Activated CD4-positive, alpha-beta T cell treated with anti-CD3 and anti-CD28 coated beads, Interleukin-2, Interleukin-6, amounts not matched to agents 100 ng/mL and 50 ng/mL, durations not matched to agents 16 hours and 8 hours (primary cell): ENCODE data around the gene ZDHHC13.

ENCODE experiments used
- DNase-seq: peaks from one replicate; pipeline ENCODE4 v3.0.0-alpha.2; 2020

Gene ZDHHC13

DNA sequence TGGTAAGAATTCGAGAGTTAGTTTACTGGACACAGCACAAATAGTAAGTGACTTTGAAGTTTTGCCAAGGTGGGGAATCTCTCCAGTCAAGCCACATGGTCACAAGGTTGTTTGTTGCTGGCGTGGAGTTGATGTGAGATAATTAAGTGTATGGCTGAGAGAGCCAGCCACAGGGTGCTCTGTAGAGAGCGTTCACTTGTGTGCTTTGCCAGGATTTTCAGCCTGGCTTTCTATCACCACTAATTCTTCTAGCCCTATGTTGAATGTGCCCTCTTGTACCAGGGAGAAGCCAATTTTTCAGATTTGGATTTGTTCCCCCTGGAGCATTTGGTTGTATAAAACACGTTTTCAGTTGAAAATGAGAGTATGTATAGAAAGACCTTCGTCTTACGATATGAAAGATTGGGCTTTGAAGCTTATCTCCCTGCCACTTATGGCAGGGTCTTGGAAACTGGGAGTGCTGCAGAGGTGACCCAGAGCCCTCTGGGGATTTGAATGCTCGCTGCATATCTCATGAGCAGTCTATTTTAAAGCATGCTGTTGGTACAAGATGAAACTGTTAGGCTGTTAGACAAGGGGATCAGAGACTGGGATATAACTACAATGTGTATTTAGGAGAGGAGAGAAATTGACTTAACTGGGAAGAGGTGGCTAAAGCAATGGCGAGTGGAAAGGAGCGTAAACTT, 56.2 kb downstream of the ZDHHC13 start:
- no peak for DNase-seq

DNA sequence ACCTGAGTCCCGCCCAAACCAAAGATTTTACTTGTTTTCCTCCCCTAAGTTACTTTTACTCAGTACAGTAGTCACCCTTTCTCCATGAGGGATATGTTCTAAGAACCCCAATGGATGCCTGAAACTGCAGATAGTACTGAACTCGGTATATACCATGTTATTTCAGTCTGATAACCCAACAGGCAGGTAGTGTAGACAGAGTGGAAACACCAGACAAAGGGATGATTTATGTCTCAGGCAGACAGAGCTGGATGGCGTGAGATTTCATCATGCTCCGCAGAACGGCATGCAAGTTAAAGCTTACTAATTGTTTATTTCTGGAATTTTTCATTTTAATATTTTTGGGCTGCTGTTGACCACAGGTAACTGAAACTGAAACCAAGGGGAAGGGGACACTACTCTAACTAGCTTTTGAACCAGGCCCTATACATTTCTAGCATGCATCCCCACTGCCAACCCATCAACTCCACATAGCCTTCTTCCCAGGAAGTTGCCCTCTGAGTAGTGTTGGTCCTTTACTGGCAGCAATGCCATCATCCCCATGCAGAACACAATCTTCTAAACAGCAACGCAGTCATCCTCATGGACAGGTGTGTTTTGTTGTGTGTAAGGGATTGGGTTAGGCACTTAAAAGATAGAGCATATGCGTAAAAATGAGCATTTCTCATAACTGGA, 57.1 kb downstream of the ZDHHC13 start:
- no peak for DNase-seq

DNA sequence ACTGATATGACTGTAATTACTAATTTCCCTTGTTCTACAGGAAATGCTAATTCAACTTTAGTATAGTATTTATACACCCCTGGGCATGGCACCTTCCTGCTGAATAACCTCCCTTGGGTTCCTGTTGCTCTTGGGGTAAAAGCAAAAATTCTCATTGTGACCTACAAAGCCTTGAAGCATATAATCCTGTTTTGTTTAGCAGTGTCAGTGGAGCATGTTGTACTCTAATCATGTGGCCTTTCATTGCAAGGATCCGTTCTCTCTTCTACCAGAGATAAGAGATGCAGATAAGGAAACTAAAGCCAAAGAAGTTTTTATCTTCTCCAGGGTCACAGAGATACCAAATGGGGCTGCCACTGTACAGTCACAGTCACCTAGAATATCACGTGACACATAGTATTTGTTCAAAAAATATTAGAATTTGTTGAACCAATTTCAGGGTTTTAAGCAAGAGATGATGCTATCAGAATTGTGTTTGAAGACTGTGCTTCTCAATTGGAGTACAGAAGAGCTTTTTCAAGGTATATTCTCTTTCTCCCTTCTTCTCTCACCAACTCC, 59.7 kb downstream of the ZDHHC13 start:
- DNase-seq = no peak

DNA sequence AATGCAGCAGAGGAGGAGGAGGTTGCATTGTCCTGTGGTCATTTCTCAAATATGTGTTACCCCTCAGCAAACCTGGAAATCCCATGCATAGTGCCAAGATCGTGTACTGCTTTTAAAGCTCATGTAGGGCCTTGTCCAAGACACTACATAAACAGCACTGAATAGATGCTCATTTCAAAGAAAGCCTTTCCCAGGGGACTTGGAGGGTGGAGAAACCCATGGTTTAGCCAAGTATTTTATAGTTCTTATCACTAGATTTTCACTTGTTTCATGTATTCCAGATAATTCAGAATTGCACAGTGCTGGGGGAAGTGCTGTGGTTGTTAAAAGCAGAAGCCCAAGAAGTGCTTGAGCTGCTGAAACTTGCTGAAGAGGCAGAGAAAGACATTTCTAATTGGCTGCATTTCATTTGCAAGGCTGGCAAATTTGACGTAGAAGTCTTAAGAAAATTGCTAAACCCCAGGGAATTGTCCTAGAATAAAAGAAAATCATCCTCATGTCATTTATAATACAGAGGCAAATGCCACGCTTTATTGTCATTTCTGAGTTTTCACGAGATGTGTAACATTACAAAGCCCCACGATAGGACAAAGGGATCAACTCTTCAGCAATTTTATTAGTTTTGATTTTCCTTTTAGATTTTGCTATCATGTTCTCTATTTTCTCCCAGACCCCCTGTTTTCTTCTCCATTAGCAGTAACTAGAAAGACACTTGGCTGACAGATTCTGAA, 64.7 kb downstream of the ZDHHC13 start:
- no peak for DNase-seq

DNA sequence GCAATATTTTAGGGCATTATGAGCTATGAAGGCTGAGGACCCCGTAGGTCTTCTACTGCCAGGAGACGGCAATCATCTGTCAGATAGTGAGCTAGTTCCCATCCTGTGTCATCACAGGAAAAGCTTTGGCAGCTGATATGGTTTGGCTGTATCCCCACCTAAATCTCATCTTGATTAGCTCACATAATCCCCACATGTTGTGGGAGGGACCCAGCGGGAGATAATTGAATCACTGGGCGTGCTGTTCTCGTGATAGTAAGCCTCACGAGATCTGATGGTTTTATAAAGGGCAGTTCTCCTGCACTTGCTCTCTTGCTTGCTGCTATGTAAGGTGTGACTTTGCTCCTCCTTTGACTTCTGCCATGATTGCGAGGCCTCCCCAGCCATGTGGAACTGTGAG, 66.7 kb downstream of the ZDHHC13 start:
- DNase-seq = no peak

DNA sequence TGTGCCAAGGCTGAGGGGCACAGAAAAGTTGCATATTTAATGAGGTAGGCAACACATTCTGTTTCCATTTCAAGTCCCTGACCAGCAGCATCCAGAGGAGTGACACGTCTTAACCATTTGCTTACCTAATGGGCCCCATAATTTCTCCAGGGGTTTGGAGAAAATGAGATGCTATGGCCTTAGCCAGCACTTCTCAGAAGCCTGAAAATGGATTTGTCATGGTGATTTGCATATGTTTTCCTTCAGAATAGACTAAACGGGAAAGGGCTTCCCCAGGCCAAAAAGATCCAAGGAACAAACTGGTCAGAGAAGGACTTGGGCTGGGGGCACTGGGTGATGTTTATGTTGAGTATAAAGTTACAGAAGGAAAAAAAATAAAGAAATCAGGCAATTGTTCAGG, 68.1 kb downstream of the ZDHHC13 start:
- DNase-seq = no peak

DNA sequence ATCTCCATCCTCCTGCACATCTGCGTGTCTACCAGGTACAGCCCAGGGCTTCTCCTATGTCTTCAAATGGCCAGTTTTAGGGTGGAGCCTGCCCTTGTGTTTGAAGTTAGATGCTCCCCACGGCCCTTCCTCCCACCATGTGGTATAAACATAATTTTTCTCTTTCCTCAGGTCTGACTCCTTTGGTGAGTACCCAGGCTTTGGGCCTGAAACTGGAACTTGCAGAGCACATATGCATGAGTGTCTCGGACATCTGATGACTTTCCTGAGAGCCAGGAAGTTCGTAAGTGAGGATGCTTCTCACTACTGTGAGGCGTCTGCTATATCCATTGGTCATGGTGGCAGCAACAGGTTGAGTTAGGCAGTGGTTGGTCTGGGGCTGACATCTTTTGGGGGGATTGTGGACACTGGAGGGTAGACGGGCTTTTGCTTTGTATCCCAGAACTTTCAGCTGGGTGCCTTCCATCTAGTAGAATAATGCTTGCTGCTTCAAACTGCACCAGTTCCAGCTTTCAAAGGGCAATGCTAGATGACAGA, 68.6 kb downstream of the ZDHHC13 start:
- DNase-seq = no peak

DNA sequence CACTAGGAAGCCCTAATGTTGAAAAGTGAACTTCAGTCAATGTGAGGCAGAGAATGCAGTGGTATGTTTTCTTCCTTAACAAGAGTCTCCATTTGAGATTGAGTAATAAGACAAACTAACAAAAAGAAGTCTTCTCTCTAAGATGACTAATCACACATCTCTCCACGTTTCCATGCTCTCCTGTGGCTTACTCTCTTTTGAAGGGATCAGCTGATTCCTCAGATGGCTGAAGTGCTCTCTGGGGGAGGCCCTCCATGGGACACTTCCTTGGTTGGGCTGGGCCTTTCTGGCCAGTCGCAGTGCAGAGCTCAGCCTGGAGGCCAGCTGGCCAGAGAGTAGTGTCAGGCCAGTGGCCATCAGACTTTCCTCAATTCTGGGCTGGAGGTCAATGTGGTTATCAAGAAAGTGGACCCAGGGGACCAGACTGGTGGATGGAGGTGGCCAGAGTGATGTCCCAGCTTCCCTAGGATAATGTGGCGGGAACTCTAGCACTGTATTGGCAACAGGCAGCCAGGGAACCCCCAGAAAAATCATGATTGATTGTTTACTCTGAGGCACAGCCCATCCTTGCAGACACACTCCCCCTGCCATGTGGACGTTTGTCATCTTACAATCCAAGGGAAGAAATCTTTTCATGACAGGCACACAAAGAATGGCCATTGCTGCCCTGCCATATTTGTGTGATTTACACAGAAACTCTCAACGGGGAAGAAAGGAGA, 70.3 kb downstream of the ZDHHC13 start:
- DNase-seq = no peak

DNA sequence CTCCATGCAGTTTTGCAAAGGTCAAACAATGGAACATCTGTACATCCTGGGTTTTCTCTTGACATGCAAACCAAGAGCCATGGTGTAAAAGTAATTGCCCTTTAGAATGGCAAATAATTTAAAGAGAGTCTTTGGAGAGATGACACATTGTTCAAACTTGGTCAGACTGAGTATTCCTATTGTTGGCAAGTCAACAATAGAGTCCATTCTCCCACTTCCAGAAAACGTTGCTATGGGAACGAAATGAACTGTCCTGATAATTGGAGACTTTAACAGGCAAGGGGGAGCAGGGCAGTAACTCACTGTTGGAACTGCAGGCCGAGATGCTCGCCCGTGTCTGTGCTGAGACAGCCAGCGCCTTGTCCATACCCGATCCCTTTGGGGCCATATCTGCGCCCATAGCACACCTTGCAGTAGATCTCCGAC, 70.9 kb downstream of the ZDHHC13 start:
- DNase-seq = no peak

DNA sequence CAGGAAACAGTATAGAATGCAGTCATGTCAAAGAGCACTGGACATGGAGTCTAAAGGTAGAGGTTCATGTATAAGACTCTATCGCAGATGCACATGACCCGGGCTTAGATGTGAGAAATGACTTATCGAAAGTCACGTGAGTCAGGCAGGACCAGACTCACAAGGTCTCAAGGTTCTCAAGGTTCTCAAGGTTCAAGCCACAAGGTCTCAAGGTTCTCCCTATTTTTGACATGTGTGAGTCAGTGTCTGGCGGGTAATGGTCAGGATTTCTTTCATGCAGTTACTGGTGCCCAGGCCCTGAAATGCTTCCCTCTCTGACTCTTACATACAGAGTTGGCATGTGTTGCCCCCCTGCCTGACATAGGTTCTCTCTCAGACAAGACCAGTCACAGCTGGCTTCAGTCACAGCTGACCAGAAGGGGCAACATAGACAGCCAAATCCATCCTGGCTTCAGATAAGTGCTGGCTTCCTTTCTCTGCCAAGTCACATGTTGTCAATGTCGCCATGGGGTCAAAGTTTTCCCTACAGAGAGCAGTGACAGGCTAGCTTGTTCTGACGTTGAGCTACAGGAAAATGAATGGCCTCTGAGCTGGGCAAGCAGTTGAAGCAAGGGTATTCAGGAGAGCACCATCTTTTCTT, 74.7 kb downstream of the ZDHHC13 start:
- no peak for DNase-seq

DNA sequence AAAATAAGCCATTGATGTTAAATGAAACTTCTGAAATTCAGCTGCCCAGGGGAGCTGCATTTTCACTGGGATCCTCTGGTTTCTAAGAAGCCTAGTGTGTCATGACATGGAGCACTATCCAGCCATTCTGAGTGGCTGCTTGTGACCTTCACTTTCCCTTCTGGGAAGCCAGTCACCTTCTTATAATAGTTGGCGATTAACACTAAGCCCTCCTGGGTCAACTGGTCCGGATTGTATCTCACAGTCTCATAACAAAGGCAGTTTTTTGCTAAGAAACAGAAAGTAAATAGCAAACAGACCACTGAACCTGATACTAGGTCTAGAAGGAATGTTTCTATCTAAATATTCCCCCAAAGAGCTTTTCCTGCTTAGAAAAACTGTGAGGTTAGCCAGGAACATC, 76.9 kb downstream of the ZDHHC13 start:
- DNase-seq = no peak

DNA sequence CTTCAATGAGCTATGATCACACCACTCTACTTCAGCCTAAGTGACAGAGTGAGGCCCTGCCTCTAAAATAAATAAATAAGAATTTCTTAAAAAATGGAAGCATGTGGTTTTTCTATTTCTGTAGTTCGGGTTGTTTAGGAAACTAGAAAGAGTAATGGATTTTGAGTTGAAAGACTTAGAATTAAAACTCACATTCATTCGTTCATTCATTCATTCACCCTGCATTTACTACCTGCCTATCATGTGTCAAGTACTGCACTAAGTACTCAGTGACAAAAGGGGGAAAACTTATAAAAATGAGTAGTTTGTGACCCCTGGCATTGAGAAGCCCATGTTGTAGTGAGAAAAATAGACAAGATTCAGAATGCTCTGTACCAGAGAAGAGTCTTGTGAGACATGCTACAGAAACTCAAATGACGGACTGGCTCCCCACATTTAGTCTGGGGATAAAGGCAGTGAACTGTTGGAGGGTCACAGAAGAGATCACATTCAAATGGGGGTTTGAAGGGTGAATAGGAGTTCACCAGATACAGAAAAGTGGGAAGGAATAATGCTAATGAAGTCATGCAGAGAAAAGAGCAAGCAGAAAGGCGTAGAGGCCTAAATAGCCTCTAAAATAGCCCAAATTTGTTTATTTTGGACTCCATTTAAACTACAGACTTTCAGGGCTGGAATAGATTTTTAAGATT, 77.8 kb downstream of the ZDHHC13 start:
- no peak for DNase-seq

DNA sequence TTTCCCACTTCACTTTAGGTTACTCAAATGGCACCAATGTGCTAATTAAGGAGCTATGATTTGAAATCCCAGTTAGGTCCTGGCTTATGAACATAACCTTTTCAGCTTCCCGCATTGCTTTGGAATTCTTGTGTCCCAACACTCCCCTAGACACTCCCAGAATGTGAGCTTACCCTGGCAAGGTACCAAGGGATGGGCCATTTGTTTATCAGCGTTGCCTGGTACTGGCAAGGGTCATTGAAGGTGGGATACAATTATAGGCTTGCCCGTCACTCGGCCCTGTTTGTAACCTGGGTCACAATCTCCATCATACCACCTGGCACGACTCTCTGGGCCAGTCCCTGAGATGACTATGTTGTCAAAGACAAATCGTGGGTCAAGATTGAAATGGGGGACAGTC, 79.5 kb downstream of the ZDHHC13 start:
- DNase-seq = no peak

DNA sequence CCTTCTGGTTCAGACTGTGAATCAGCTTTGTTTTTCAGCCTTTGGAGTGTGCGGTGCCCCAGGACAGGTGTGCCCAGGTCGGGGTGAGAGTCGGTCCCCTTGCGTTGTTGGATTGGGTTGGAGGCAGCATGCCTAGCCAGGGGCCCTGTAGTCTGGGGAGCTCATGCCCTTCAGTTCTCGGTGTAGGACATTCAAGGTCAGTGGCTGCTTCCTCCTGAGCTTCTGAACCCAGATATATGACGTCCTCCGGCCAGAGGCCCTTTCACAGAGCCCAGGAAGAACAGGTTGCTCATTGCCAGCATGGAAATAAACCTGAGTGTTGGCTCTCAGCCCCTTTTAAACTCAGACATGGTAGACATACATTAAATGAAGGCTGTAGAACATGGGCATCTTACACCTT, 82.1 kb downstream of the ZDHHC13 start:
- no peak for DNase-seq

DNA sequence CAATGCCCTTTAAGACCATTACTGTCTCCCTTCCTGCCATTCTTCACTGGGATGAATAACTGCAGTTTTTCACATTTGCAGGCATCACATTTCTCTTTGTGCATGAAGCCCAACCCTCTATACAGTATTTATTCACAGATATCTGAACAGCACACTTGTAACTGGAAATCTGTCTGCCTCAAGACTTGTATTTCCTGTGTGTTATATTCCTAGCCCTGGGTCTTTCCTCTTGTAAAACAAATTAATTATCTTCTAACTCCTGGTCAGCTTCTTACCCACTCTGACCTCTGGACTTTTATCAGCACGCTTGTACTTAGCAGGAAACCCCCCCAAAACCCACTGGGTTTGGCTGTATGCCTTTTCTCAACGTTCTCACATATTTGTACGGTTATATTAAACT, 82.8 kb downstream of the ZDHHC13 start:
- no peak for DNase-seq

DNA sequence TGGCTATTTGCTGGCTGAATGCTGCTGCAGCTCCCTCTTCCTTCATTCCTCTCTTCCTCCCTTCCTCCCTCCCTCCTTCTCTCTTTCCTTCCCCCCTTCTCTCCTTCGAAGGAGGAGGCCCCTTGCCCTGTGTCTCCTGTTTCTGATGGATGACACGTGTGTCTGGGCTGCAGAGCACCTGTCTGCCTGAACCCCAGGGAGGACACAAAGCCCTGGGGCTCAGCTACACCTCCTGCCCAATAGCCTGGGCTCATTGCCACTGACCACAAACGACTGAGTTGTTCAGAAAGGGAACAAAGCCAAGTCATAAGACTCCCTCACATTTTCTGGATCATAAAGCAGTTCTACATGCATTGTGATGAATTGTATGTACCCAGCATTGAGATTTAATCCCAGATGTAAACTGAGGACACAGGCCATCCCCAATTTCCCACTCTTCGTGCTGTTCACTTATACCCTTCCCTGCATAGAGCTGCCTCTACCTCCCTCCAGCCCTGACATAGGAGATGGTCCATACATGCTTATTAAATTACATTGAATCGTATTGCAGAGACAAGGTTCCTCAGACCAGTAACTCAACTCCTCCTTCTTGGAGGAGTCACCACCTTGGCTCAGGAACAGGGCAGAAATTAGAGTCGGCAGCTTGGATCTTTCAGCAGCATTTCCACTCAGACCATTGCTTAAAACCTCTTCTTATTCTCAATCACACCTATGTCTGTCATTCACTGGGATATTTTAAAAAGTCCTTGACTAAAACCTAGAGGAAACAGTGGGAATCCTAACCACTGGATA, 83.6 kb downstream of the ZDHHC13 start:
- DNase-seq = no peak

DNA sequence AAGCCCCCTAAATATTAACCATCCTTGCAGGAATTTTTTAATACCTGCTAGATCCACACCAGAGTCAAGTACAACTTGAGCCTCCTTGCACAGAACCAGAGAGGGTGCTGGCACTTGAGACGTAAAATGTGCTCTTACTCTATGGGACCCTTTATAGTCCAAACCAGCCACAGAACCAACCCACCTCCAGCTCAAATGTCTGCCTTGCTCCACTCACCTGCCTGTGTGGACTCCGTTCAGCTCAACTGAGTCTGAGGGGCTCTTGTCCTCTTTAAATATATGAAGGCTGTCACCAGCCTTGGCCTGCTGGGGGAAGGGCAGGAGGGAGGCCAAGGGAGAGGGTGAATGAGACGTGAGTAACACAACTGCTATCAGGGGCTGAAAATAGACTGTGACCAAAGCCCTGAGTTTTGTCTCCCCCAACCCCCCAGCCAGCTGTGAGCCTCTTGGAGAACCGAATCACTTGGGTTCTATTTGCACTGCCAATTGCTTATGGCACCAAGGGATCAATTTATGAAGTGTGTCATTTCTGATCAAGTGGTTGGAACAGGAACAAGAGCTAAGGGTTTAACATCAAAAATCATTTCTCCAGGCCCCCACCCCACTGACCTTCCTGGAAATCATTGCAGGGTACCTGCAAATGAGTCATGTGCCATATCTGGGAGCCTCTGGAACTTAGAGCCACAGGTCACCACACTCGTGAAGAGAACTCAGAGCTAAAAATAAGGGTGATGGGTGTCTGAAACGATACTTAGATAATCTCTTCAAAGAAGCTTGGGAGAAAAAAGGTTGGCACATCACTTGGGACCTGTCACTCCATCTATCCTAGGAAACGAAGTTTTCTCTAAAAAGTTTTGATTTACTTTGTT, 85.0 kb downstream of the ZDHHC13 start, which contains the start of gene CSRP3:
TSS of gene CSRP3 (minus strand) at position 247 of the 869 bp plus-strand sequence. CDS start 9,535 bp downstream, outside the sequence.
- no peak for DNase-seq

DNA sequence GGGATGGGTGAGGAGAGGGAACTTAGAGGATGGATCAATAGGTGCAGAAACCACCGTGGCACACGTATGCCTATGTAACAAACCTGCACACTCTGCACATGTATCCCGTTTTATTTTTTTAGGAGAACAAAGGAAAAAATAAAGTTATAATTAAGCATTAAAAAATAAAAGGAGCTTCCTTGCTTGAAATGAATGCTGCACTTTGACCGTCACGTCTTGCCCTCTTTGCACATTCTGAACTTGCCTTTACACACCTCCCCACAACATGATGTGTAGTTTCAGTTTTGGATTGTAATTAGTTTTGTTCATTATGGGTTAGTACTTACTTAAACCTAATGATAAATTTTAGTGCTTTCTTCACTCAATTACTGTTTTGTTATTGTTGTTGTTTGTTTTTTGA, 87.9 kb downstream of the ZDHHC13 start:
- no peak for DNase-seq

DNA sequence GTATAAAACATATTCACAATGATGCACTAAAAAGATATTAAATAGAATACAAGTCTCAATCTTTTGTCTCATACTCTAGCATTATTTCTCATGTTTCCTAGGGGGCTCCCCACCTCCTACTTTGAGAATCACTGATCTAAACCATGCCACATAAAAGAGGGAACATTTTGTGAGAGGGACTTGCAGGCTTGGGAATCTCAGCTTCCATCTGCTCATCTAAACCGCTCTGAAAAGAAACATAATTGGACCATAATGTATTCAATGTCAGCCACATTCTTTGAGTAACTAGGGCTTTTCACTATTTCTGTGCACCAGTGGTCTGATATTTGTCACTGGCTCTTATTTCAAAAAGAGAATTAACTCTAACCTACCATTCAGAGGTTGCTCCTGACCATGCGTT, 91.2 kb downstream of the ZDHHC13 start:
- no peak for DNase-seq
